ENCODE data around the gene ATP4A. TPM values are rescaled to one million over a fixed set of nuclear protein-coding genes. Genes with fewer than 3 reads are reported as not detected.

ATP4A gene
- total RNA-seq, 1 donor from 2014 or later = not detected

GRCh38 chr19:35557539-35558399 is 5.7 kb downstream of the ATP4A start:
- H3K4me3 Mint-ChIP-seq = peak overlapping the region; percentile 69
- peak; percentile 49 for ATAC-seq (ENCODE audit: low read depth)
- no peak for TF ChIP-seq CTCF (IDR thresholded peaks at IDR 0.05)
- H3K9me3 Mint-ChIP-seq = no peaks in the 10 kb centered on the region
- ChIA-PET POLR2A (interaction anchor here (0.6 to 0.7 kb wide), 2 partner anchors 9 to 130 kb away, joined by 4 to 6 read pairs; no protein-coding TSS in a partner anchor), CTCF (interaction anchor here (0.9 kb wide), 1 partner anchor 9 kb away, joined by 3 read pairs; no protein-coding TSS in a partner anchor)
- peaks cover 52% of the 10 kb centered on the region for H3K27me3 Mint-ChIP-seq
- H3K27ac Mint-ChIP-seq = no peak overlapping the region
- peak; percentile 35 for DNase-seq
- peaks cover 24% of the 10 kb centered on the region for H3K4me1 Mint-ChIP-seq
- intact Hi-C loops (cut with micrococcal nuclease) = no loop called here
- no peaks in the 10 kb centered on the region for H3K36me3 Mint-ChIP-seq (ENCODE audit: low read depth)

GRCh38 chr19:35556846-35557538 is 6.5 kb downstream of the ATP4A start:
- CTCF ChIA-PET = interaction anchor here (0.9 kb wide), 1 partner anchor 9 kb away, joined by 3 read pairs; no protein-coding TSS in a partner anchor
- no peak for TF ChIP-seq CTCF (IDR thresholded peaks at IDR 0.05)
- H3K27me3 Mint-ChIP-seq = peaks cover 46% of the 10 kb centered on the region
- no peak overlapping the region for H3K27ac Mint-ChIP-seq
- H3K4me3 Mint-ChIP-seq = peak overlapping the region; percentile 33
- POLR2A ChIA-PET = interaction anchor here (0.7 kb wide), 1 partner anchor 131 kb away, joined by 4 read pairs; no protein-coding TSS in a partner anchor
- H3K9me3 Mint-ChIP-seq = no peaks in the 10 kb centered on the region
- ATAC-seq (ENCODE audit: low read depth) = no peak
- DNase-seq = no peak
- intact Hi-C loops (cut with micrococcal nuclease) = no loop called here
- peaks cover 24% of the 10 kb centered on the region for H3K4me1 Mint-ChIP-seq
- no peaks in the 10 kb centered on the region for H3K36me3 Mint-ChIP-seq (ENCODE audit: low read depth)

GRCh38 chr19:35556025-35556590 is 7.3 kb downstream of the ATP4A start:
- ATAC-seq (ENCODE audit: low read depth) (no peak), DNase-seq (no peak)
- intact Hi-C loops (cut with micrococcal nuclease) = no loop called here
- ChIA-PET POLR2A (no interaction called here), CTCF (interaction anchor here (0.9 kb wide), 1 partner anchor 8 kb away, joined by 3 read pairs; no protein-coding TSS in a partner anchor)
- Mint-ChIP-seq H3K27me3 (peaks cover 40% of the 10 kb centered on the region), H3K9me3 (no peaks in the 10 kb centered on the region), H3K27ac (no peak overlapping the region), H3K4me3 (no peak overlapping the region), H3K4me1 (peaks cover 24% of the 10 kb centered on the region), H3K36me3 (ENCODE audit: low read depth) (no peaks in the 10 kb centered on the region)
- no peak for TF ChIP-seq CTCF (IDR thresholded peaks at IDR 0.05)

GRCh38 chr19:35555301-35556005 is 8.0 kb downstream of the ATP4A start:
- ATAC-seq (ENCODE audit: low read depth) = no peak
- no peak for TF ChIP-seq CTCF (IDR thresholded peaks at IDR 0.05)
- ChIA-PET CTCF (no interaction called here), POLR2A (no interaction called here)
- Mint-ChIP-seq H3K4me1 (peaks cover 24% of the 10 kb centered on the region), H3K9me3 (no peaks in the 10 kb centered on the region), H3K27ac (no peak overlapping the region), H3K4me3 (no peak overlapping the region), H3K36me3 (ENCODE audit: low read depth) (peaks cover 4% of the 10 kb centered on the region), H3K27me3 (peaks cover 38% of the 10 kb centered on the region)
- intact Hi-C loops (cut with micrococcal nuclease) = no loop called here
- DNase-seq = no peak

All from activated B cell treated with CpG ODN at 0.5 μM for 24 hours (primary cell).